ENCODE measurements around the gene NUCKS1. TPM values are rescaled to one million over a fixed set of nuclear protein-coding genes. Genes with fewer than 3 reads are reported as not detected.

The NUCKS1 gene
- total and polyA plus RNA-seq, 2 of the 13 experiments (the other 11 are each of a cell fraction or from before 2014, with no cell fraction given): 35.5 to 117 TPM

DNA sequence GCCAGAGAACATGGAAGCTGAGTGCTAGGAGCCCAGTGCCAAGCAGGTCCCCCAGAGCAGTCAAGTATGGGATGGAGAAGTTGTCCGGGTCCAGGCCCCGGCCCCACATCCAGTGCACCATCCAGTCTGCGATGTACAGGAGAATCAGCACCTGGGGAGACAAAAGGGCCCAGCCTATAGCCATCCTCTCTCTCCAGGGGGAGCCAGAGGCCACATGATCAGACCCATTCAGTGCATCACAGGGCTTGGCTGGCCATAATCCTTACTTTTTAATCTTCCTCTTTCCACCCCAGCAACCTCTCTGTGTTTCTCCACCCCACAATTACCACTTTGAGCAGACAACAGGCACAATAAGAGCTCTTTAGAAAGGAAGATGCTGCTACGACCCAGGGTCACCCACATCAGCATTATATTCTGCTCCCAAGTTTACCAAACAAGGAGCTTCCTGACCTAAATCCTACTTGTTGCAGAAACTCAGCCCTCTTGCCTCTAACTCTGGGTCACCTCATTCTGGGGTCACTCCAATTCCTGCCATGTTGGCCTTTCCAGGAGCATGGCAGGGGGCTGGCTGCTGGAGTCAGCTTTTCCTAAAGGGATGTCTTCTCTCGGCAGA is 41.7 kb upstream of the NUCKS1 start:
- Histone ChIP-seq H3K4me2 (ENCODE audit: low read depth, low read length) (no peak overlapping the region), H3K27ac (ENCODE audit: extremely low read length, insufficient read depth, low read length) (no peak overlapping the region), H3K4me1 (ENCODE audit: insufficient read depth, low read length) (no peaks in the 10 kb centered on the region), H3K9me3 (ENCODE audit: low read length) (no peaks in the 10 kb centered on the region), H4K20me1 (ENCODE audit: insufficient read depth, low read length) (no peaks in the 10 kb centered on the region), H2AFZ (ENCODE audit: low read length) (no peak overlapping the region), H3K79me2 (ENCODE audit: insufficient read depth, low read length) (no peaks in the 10 kb centered on the region), H3K4me3 (replicated peaks in 1 of 3; ENCODE audit: insufficient read depth in 1 of 3, low read depth in 2 of 3, low read length in 3 of 3) (no peak overlapping the region), H3K27me3 (ENCODE audit: control insufficient read depth in 1 of 2, insufficient read depth in 2 of 2, low read length in 2 of 2) (no peaks in the 10 kb centered on the region; a peak in 1 of 5 replicates), H3K36me3 (replicated peaks in 1 of 2; ENCODE audit: control insufficient read depth in 1 of 2, insufficient read depth in 2 of 2, low read length in 2 of 2) (no peaks in the 10 kb centered on the region), H3K9ac (ENCODE audit: insufficient read depth, low read depth, low read length) (no peak overlapping the region)
- DNase-seq (ENCODE audit: low spot score): peak; percentile 48
- BruUV-seq (replicated peaks): no TSS peak
- peak; percentile 99 for ATAC-seq
- peak; percentile 76 for FAIRE-seq
- ChIA-PET POLR2A (no interaction called here), CTCF (ENCODE audit: low intra/inter-chr PET ratio, low total read pairs) (interaction anchor here (1.6 to 4.3 kb wide), 3 partner anchors 116 to 186 kb away, joined by 5 to 37 read pairs (median 19); no protein-coding TSS in a partner anchor)
- intact Hi-C loops (cut with micrococcal nuclease; ENCODE audit: unreplicated experiment): loop anchor here (1.0 kb wide), 2 partner anchors 116 to 186 kb away; no protein-coding TSS in a partner anchor
- in situ Hi-C loops (cut with HindIII; ENCODE audit: extremely low pct_ligation_motif_present, low pct_unique_long_range_greater_than_20kb): loop anchor here (5.0 to 10.0 kb wide), 2 partner anchors 121 to 313 kb away; no protein-coding TSS in a partner anchor
- WGBS (ENCODE audit: low lambda C conversion rate): 48% methylated on average over 3 of the region's 5 CpGs
- no peak for TF ChIP-seq ZNF263 (CRISPR knock-in tag; IDR thresholded peaks at IDR 0.05)
- TF ChIP-seq, protein P1, sequence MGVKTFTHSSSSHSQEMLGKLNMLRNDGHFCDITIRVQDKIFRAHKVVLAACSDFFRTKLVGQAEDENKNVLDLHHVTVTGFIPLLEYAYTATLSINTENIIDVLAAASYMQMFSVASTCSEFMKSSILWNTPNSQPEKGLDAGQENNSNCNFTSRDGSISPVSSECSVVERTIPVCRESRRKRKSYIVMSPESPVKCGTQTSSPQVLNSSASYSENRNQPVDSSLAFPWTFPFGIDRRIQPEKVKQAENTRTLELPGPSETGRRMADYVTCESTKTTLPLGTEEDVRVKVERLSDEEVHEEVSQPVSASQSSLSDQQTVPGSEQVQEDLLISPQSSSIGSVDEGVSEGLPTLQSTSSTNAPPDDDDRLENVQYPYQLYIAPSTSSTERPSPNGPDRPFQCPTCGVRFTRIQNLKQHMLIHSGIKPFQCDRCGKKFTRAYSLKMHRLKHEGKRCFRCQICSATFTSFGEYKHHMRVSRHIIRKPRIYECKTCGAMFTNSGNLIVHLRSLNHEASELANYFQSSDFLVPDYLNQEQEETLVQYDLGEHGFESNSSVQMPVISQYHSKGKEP (CRISPR knock-in tag; IDR thresholded peaks at IDR 0.05): no peak
- TF ChIP-seq ERF (CRISPR knock-in tag; IDR thresholded peaks at IDR 0.05): peak; percentile 40; the same call in 1 of the 2 replicates
- TF ChIP-seq ZNF589 (CRISPR knock-in tag; conservative IDR thresholded peaks at IDR 0.05): no peak
- TF ChIP-seq RBAK (CRISPR knock-in tag; IDR thresholded peaks at IDR 0.05): no peak
- peak; percentile 86 for TF ChIP-seq SMC3 (IDR thresholded peaks at IDR 0.05; ENCODE audit: low read length)
- peak; percentile 81 for TF ChIP-seq RAD21 (CRISPR knock-in tag; IDR thresholded peaks at IDR 0.05)
- TF ChIP-seq CTCF (CRISPR knock-in tag; IDR thresholded peaks at IDR 0.05): peak; percentile 87
- no peak for TF ChIP-seq TFAP4 (IDR thresholded peaks at IDR 0.05; ENCODE audit: borderline replicate concordance, low read depth)
- TF ChIP-seq YEATS4 (CRISPR knock-in tag; IDR thresholded peaks at IDR 0.05; ENCODE audit: borderline replicate concordance): no peak
- no peak for TF ChIP-seq CCAR2 (optimal IDR thresholded peaks at IDR 0.05; ENCODE audit: low read depth, low read length)
- TF ChIP-seq, protein P2, sequence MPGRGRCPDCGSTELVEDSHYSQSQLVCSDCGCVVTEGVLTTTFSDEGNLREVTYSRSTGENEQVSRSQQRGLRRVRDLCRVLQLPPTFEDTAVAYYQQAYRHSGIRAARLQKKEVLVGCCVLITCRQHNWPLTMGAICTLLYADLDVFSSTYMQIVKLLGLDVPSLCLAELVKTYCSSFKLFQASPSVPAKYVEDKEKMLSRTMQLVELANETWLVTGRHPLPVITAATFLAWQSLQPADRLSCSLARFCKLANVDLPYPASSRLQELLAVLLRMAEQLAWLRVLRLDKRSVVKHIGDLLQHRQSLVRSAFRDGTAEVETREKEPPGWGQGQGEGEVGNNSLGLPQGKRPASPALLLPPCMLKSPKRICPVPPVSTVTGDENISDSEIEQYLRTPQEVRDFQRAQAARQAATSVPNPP (CRISPR knock-in tag; IDR thresholded peaks at IDR 0.05): no peak
- no peak for TF ChIP-seq REPIN1 (CRISPR knock-in tag; IDR thresholded peaks at IDR 0.05; ENCODE audit: borderline replicate concordance, low read depth)
- no peak for TF ChIP-seq ZNF44 (CRISPR knock-in tag; IDR thresholded peaks at IDR 0.05)
- no peak for TF ChIP-seq GMEB2 (CRISPR knock-in tag; IDR thresholded peaks at IDR 0.05; ENCODE audit: low read depth)
- TF ChIP-seq ZNF333 (CRISPR knock-in tag; IDR thresholded peaks at IDR 0.05; ENCODE audit: borderline replicate concordance): no peak

Data from HepG2 (cell line).